Activated CD4-positive, CD25-positive, alpha-beta regulatory T cell treated with anti-CD3 and anti-CD28 coated beads, Interleukin-2, amount 50 U/mL, for 24 hours (primary cell): Measurements from ENCODE around the gene SUPT5H.
"Not testable (repeated sequence)": the region's sequence is repeated elsewhere in the genome, so short reads cannot be mapped to it uniquely, and the experiment has no call there.

Source experiments
- ATAC-seq, 2 donors: fragments of 150-1000 bp; cut with Tn5 transposase; one replicate each; pipeline ENCODE4 v1.10.0; 2021; ENCODE audit warnings: mild to moderate bottlenecking in 1 of 2, moderate library complexity in 1 of 2

SUPT5H gene

DNA sequence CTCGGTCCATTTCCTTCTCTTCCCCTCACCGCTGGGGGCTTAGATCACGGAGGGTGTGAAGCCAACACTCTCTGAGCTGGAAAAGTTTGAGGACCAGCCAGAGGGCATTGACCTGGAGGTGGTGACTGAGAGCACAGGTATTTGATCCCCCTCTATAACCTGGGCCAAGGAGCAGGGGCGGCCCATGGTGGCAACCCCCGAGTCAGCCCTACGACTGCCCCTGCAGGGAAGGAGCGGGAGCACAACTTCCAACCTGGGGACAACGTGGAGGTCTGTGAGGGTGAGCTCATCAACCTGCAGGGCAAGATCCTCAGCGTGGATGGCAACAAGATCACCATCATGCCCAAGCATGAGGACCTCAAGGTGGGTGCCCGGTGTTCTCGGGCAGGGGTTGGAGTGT, 23.7 kb downstream of the SUPT5H start:
- ATAC-seq = no peak

DNA sequence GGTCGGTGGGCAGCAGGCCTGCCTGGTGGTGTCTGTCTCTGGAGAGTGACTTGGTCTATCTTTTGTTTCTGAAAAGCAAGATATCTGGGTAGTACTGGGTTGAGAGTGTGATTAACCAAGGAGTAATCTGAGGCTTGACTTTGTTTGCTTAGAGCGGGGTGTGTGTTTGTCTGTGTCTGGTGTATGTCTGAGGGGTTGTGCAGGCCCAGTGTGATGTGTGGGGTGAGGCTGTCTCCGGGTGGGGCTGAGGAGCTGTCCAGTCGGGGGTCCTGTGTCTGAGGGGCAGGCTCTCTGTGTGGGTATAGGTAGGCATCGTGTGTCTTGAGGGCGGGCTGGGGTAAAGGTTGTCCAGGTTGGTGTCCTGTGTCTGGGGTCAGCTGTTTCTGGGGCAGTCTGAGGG, 24.2 kb downstream of the SUPT5H start:
- ATAC-seq = no peak

DNA sequence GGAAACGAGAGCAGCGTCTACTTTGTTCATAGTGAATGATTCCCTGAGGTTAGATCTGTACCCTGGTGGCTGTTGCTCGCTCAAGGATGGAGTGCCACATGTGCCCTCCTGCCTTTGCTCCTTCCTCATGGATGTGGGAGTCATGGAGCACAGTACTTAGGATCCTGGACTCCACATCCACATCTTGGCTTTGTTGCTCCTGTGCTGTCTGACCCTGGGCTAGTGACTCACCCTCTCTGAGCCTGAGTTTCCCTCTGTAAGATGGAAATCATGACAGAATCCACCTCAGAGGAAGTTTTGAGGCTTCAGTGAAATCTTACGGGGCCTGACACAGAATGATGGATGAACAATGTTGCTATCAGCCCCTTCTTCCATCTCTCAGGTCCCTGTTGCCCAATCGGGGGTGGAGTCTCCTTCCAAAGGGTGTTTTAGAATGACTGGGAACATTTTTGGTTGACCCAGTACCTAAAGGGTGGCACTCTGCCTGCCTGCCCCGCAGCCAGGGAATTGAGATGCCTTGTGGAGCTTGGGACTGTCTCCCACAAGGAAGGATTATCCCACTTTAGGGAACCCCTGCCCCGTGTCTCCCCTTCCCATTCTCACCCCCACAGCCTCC, 25.4 kb downstream of the SUPT5H start:
- peak in 1 of 2 donors; percentile 24 for ATAC-seq

DNA sequence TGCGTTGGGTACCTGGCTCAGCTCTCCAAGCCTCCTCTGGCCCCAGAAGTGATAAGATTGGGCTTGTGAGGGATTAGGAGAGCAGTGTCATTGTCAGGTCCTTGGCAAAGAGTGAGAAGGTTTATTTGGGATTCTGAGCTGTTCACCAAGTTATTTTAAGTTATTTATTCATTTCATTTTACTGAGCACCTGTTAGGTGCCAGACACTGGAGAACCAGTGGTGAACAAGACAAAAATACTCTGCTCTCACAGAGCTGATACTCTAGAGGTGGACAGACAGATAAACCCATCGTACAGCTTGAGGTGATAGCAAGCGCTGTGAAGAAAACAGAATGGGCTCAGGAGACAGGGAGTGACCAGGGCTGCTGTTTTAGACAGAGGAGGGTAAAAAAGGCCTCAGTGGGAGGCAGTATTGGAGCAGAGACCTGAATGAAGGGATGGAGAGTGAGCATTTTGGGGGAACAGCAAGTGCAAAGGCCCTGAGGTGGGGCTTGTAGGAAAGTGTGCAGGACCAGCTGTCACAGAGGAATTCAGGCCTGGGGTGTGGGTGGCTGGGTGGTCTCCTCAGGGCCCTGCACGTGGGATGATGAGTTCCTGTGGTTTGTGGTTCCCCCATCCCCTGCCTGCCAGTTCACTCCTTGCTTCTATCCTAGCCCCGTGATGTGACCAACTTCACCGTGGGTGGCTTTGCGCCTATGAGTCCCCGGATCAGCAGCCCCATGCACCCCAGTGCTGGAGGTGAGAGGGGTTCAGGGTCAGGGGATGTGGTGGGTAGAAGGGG, 26.6 kb downstream of the SUPT5H start:
- no peak for ATAC-seq

DNA sequence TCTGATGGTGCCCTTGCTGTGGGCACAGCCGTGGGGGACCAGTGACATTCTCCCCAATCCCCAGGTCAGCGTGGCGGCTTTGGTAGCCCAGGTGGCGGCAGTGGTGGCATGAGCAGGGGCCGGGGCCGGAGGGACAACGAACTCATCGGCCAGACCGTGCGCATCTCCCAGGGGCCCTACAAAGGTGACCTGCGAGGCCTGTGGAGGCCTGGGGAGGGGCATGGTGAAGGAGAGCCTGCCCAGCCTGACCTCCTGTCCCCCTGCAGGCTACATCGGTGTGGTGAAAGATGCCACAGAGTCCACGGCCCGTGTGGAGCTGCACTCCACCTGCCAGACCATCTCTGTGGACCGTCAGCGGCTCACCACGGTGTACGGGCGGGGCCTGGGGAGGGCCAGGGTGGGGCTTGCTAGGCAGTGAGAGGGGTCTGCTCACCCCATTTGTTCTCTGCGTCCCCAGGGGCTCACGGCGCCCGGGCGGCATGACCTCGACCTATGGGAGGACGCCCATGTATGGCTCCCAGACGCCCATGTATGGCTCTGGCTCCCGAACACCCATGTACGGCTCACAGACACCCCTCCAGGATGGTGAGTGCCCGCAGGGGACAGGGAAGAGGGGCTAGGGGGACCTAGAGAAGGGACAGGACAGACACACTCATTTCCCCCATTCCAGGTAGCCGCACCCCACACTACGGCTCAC, 27.5 kb downstream of the SUPT5H start:
- ATAC-seq = no peak

DNA sequence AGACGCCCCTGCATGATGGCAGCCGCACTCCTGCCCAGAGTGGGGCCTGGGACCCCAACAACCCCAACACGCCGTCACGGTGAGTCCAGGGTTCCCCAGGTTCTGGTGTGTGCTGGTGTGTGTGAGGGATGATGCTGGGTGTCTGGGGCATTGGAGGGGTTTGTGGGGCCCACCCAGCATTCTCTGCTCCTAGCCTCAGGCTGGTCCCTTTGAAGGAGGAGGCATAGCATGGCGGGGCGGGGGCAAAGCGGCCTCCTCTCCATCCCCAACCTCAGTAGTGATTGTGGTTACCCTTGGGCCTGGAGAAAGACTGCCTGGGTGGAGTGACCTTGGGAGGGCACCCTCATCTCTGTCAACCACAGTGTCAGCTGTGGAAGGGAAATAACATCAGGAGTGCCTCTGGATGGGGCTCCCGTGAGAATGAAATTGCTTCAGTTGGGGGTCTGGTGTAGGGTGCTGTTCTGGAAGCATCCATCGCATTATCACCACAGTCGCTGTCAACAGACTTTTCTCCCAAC, 28.1 kb downstream of the SUPT5H start:
- ATAC-seq = no peak

DNA sequence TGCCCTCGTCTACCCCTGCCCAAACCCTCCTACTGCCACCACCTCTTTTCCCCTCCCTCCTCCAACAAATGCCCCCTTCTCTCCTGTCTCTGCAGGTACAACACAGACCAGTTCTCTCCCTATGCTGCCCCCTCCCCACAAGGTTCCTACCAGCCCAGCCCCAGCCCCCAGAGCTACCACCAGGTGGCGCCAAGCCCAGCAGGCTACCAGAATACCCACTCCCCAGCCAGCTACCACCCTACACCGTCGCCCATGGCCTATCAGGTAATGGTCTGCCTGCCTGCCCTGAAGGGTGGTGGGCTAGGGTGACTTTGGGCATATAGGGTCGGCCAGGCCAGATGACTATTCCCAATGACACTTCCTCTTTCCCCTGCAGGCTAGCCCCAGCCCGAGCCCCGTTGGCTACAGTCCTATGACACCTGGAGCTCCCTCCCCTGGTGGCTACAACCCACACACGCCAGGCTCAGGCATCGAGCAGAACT, 28.8 kb downstream of the SUPT5H start:
- ATAC-seq = peak; percentile 79 to 81

DNA sequence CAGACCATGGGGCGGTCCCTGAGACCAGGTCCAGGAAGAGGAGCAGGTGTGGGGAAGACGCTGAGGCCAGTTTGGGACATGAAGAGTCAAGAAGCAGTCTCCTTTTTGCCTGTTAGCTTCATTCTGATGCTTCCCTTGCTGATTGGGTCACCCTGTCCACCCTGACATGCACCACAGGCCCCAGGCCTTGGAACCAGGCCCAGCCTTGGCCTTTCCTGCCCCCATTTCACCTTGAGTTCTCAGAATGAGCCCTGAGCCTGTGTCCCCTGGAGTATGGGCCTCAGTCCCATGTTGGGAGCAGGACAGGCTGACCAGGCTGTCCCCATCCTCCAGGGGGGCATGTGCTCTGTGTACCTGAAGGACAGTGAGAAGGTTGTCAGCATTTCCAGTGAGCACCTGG, 30.4 kb downstream of the SUPT5H start:
- ATAC-seq = no peak

DNA sequence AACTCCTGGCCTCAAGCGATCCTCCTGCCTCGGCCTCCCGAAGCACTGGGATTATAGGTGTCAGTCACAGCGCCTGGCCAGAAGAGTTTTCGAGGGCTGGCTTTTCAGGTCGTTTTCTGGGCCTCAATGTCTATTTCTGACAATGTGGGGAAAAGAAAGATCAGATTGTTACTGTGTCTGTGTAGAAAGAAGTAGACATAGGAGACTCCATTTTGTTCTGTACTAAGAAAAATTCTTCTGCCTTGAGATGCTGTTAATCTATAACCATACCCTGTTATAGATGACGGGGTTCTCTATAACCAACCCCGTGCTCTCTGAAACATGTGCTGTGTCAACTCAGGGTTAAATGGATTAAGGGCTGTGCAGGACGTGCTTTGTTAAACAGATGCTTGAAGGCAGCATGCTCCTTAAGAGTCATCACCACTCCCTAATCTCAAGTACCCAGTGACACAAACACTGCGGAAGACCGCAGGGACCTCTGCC, 34.0 kb downstream of the SUPT5H start:
- ATAC-seq = not testable (repeated sequence)

DNA sequence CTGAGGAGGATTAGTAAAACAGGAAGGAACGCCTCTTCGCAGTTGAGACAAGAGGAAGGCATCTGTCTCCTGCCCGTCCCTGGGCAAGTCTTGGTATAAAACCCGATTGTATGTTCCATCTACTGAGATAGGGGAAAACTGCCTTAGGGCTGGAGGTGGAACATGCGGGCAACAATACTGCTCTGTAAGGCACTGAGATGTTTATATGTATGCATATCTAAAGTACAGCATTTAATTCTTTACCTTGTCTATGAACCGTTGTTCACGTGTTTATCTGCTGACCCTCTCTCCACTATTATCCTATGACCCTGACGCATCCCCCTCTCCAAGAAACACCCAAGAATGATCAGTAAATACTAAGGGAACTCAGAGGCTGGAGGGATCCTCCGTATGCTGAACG, 34.5 kb downstream of the SUPT5H start:
- ATAC-seq = no peak

DNA sequence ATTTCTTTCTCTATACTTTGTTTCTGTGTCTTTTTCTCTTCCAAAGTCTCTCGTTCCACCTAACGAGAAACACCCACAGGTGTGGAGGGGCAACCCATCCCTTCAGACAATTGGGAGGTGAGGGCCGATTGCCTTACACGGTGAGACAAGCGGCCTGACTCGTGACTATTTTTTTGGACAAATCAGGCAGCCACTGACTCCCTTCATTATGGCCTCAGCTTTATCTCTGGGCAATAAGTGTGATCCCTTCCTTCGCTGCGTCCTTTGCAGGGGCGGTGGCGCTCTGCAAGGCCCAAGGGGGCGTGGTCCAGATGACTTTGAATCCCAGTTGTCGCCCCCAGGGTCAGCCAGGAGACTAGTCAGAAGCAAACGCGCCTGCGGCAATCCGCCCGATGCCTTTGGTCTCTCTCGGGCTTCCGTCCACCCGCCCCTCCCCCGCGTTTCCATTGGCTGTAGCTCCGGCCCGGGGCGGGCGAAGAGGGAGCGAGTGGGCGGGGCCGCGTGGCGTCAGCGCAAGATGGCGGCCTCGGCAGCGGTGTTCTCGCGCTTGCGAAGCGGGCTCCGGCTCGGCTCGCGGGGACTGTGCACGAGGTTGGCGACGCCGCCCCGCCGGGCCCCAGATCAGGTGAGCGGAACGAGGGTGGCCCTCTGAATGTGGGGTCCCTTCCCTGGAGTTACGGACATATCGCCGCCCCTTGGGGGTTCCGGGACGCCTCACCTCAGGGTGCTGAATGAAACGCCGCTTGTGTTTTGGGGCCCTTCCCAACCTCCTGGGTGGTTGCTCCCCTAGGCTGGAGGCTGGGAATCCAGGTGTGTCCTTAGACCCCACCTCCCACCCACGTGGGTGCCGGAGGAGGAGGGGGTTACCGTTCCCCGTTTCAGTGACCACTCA, 35.2 kb downstream of the SUPT5H start, which contains the start of gene TIMM50:
TIMM50 (plus strand) TSS at position 502 of the 892 bp plus-strand sequence; CDS start at position 518, 16 bp downstream.
- peak; percentile 95 to 97 for ATAC-seq

DNA sequence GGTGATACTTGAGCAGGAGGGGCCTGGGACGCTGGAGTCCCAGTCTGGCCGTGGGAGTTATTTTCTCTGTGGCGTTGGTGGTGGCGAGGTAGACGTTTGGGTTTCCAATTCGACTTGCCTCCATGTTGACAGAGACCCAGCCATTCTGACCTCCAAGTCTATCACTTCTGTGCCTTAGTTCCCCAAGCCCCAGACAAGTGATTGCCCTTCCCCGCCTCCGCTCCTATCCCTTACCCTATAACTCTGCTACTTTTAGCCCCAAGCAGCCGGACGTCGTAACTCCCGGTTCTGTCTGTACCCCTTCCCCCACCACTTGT, 35.8 kb downstream of the SUPT5H start:
- no peak for ATAC-seq

DNA sequence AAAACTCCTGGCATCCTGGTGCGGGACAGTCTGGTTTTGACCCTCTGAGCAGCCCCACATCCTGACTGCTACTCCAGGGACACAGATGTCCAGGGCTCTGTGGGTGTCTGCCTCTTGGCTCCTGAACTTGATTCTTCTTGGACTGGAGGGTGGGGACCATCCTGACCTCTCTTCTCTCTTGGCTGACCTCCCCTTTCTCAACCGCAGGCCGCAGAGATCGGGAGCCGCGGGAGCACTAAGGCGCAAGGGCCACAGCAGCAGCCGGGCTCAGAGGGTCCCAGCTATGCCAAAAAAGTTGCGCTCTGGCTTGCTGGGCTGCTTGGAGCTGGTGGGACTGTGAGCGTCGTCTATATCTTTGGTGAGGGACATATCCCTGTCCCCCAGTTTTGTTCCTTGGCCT, 36.3 kb downstream of the SUPT5H start:
- ATAC-seq = no peak

DNA sequence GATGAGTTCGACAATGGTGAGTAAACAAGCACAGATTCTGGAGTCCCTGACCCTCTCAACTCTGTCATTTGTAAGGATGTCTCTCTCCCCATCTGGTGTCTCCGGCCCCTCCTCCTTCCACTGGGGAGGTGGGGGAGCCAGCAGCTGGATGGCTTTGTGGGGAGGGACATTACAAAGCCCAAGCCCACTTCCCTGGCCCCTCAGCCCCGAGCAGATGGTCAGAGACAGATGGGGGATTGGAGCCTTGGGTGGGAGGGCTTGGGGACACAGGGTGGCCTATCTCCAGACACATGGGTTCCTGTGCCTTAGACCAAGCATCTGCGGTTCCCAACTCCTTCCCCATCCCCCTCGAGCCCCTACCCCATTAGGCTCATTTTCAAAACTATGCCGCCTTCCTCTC, 37.8 kb downstream of the SUPT5H start:
- no peak for ATAC-seq

DNA sequence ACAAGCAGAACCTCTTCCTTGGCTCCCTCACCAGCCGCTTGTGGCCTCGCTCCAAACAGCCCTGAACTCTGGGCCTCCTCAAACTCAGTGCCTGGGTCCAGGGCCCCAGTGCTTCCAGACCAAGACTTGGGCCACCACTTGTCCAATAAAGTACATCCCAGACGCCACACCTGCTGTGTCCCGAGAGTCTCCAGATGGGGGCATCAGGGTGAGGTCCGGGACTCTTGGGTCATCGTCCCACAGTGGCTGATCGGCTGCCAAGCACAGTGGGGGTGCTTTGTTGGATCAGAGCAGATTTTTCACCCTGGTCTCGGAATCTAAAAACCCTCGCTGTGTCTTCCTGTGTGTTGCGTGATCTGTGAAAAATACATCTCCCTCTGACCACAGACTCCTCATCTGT, 44.4 kb downstream of the SUPT5H start:
- no peak for ATAC-seq

DNA sequence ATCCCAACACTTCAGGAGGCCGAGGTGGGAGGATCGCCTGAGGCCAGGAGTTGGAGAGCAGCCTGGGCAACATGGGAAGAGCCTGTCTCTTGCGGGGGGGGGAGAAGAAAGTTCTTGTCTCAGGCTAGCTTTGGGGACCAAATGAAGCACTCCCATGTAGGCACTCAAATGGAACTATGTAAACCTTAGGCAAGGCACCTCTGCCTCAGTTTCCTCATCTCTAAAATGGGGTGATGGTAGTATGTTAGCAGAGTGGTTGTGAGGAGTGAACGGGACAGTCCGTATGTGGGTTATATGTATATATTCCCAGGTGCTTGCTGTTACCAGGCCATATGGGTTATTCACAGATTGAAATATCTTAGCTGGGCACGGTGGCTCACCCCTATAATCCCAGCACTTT, 46.8 kb downstream of the SUPT5H start:
- no peak for ATAC-seq

DNA sequence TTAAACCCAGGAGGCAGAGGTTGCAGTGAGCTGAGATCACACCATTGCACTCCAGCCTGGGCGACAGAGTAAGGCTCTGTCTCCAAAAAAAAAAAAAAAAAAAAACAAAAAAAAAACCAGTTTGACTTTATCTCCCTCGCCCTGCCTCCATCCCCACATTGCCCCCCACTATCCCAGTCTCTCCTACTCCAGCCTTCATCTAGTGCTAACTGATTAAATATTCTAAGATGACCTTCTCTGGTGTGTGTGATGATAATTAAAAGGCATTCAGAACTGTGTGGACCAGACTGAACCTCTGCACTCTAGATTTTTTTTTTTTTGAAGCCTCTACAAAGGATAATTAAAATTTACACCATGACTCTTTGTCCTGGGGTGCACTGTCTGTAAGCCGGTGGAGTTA, 47.4 kb downstream of the SUPT5H start:
- no peak for ATAC-seq

DNA sequence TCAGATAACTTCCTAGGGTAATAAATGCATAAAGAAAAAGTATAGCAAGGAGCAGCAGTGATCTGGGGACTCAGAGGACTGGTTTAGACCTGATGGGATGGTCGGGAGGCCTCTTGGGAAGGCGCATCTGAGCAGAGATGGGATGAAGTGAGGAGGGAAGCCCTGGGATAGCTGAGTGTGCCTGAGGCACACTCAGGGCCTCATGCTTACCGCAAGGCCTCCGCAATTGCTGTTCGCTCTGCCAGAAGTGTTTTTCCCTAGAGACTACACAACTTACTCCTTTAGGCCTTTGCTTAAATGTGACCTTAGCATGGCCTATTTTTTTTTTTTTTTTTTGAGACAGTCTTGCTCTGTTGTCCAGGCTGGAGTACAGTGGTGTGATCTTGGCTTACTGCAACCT, 49.3 kb downstream of the SUPT5H start:
- ATAC-seq = no peak

DNA sequence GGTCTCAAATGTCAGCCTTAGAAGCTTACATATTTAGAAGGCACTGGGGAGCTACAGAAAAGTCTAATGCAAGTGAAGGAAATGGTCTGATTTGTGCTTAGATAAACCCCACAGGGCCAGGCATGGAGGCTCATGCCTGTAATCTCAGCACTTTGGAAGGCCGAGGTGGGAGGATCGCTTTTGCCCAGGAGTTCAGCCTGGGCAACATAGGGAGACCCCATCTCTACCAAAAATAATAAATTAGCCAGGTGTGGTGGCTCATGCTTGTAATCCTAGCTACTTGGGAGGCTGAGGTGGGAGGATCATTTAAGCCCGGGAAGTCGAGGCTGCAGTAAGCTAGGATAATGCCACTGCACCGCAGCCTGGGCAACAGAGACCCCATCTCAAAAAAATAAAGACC, 50.7 kb downstream of the SUPT5H start:
- no peak for ATAC-seq

DNA sequence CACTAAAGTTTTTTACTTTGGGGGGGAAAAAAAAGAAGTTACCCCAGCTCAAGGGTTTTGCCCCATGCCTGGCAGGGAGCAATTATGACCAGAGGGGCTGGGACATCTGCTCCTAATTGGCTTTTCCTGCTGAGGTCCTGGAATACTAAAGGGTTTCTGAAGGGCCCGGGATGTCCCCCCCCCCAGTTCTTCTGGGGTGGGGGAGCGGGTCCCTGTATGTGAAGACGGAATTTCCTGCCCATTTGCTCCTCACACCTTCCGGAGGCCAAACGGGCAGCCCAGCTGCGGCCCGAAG, 52.3 kb downstream of the SUPT5H start:
- ATAC-seq = no peak

DNA sequence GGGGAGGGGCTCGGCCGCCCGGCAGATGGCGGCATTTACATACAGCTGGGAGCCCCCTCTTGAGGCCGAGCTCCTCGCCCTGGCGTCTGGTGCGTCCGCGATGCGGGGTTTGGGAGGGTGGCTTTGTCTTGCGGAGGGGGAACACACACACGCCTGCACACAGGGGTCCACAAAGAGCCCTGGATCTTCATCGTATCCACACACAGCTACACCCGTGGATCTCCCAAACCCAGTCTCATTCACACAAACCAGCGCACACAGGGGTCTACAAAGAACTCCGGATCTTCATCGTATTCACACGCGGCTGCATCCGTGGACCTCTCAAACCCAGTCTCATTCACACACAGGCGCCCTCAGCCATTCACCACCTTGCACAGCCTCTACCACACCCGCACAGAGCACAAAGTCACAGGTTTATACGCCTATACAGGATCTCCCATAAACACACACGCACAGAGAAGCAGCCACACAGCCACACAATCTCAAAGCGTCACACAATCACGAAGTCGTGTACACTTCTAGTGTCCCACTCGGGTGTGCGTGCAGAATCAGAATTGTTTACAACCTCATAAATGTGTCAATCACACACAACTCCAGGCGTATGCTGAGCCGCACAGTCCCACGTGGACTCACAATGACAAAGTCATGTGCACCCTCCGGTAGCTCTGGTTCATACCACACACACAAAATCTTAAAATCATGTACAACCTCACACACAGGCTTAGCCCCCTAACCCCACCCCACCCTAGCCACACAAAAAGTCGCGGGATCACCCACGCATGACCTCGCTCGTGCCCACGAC, 52.8 kb downstream of the SUPT5H start:
- peak; percentile 16 to 42 for ATAC-seq
